HEK293T (cell line): ENCODE data around the gene IRAG1.

Experiments
- CTCF ChIA-PET: fragments of 350-600 bp; formaldehyde crosslinking; extraction: SDS; loops from one replicate; lab custom pipeline; 2021; ENCODE audit warnings: antibody characterized with exemption, inconsistent platforms; lab: Yijun Ruan, JAX
- POLR2A ChIA-PET: fragments of 350-600 bp; formaldehyde crosslinking; extraction: SDS; loops from one replicate; lab custom pipeline; 2020; ENCODE audit warnings: antibody characterized with exemption, inconsistent platforms; lab: Yijun Ruan, JAX
- DNase-seq: peaks from one replicate; pipeline ENCODE4 v3.0.0; 2012; ENCODE audit warnings: mixed read lengths; ENCODE audit errors: extremely low spot score
- ARNT ChIP-seq: fragments of 450-650 bp; IDR thresholded peaks from 2 replicates; pipeline ENCODE4 v1.6.1; 2017; ENCODE audit warnings: mild to moderate bottlenecking
- BHLHE40 ChIP-seq: fragments of 450-650 bp; IDR thresholded peaks from 2 replicates; pipeline ENCODE4 v1.6.1; 2016; ENCODE audit warnings: mild to moderate bottlenecking, moderate library complexity, borderline replicate concordance
- CTBP1 ChIP-seq: fragments of 450-650 bp; IDR thresholded peaks from 2 replicates; pipeline ENCODE4 v1.6.1; 2016; ENCODE audit warnings: borderline replicate concordance
- ELF4 ChIP-seq: fragments of 450-650 bp; IDR thresholded peaks from 2 replicates; pipeline ENCODE4 v1.6.1; 2017; ENCODE audit warnings: antibody characterized with exemption
- FOXA1 ChIP-seq: fragments of 450-650 bp; IDR thresholded peaks from 2 replicates; pipeline ENCODE4 v1.6.1; 2016; ENCODE audit warnings: mild to moderate bottlenecking
- FOXK2 ChIP-seq: fragments of 450-650 bp; IDR thresholded peaks from 2 replicates; pipeline ENCODE4 v1.6.1; 2016; ENCODE audit warnings: mild to moderate bottlenecking
- FOXM1 ChIP-seq: fragments of 450-650 bp; IDR thresholded peaks from 2 replicates; pipeline ENCODE4 v1.6.1; 2017; ENCODE audit warnings: mild to moderate bottlenecking, borderline replicate concordance
- HDGF ChIP-seq: fragments of 450-650 bp; IDR thresholded peaks from 2 replicates; pipeline ENCODE4 v1.6.1; 2017; ENCODE audit warnings: antibody characterized with exemption, borderline replicate concordance
- L3MBTL2 ChIP-seq: fragments of 450-650 bp; conservative IDR thresholded peaks from 2 replicates; pipeline ENCODE4 v1.6.1; 2016; ENCODE audit warnings: mild to moderate bottlenecking
- LEF1 ChIP-seq: fragments of 450-650 bp; IDR thresholded peaks from 2 replicates; pipeline ENCODE4 v1.6.1; 2017; ENCODE audit warnings: mild to moderate bottlenecking, borderline replicate concordance
- NFRKB ChIP-seq: fragments of 450-650 bp; IDR thresholded peaks from 2 replicates; pipeline ENCODE4 v1.6.1; 2016; ENCODE audit warnings: mild to moderate bottlenecking, moderate library complexity
- SP1 ChIP-seq: fragments of 450-650 bp; IDR thresholded peaks from 2 replicates; pipeline ENCODE4 v1.6.1; 2017
- SUZ12 ChIP-seq: fragments of 450-650 bp; IDR thresholded peaks from 2 replicates; pipeline ENCODE4 v1.6.1; 2016; ENCODE audit warnings: mild to moderate bottlenecking
- TARDBP ChIP-seq: fragments of 450-650 bp; IDR thresholded peaks from 2 replicates; pipeline ENCODE4 v1.6.1; 2016
- ZNF384 ChIP-seq: fragments of 450-650 bp; IDR thresholded peaks from 2 replicates; pipeline ENCODE4 v1.6.1; 2016
- TF ChIP-seq, protein P1 (sequence below): fragments of 450-650 bp; IDR thresholded peaks from 2 replicates; pipeline ENCODE4 v1.6.1; 2016

IRAG1 gene

GRCh38 chr11:10728789-10729472, 35.4 kb upstream of the IRAG1 start:
- CTCF ChIA-PET: interaction anchor here (0.5 kb wide), 1 partner anchor 1352 kb away, joined by 3 read pairs; no protein-coding TSS in a partner anchor
- POLR2A ChIA-PET: no interaction called here
- TF ChIP-seq FOXK2 (no peak), ARNT (no peak), BHLHE40 (no peak), ZNF384 (no peak), FOXA1 (no peak), NFRKB (no peak), ELF4 (no peak), TARDBP (no peak), SP1 (no peak), FOXM1 (no peak), L3MBTL2 (no peak), SUZ12 (no peak), LEF1 (no peak), HDGF (no peak), CTBP1 (no peak)
- TF ChIP-seq, protein P1, sequence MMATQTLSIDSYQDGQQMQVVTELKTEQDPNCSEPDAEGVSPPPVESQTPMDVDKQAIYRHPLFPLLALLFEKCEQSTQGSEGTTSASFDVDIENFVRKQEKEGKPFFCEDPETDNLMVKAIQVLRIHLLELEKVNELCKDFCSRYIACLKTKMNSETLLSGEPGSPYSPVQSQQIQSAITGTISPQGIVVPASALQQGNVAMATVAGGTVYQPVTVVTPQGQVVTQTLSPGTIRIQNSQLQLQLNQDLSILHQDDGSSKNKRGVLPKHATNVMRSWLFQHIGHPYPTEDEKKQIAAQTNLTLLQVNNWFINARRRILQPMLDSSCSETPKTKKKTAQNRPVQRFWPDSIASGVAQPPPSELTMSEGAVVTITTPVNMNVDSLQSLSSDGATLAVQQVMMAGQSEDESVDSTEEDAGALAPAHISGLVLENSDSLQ: no peak
- DNase-seq: no peak

- DNase-seq: no peak
- TF ChIP-seq TARDBP (no peak), BHLHE40 (no peak), FOXM1 (no peak), NFRKB (no peak), FOXA1 (no peak), ZNF384 (no peak), L3MBTL2 (no peak), SP1 (no peak), FOXK2 (no peak), CTBP1 (no peak), SUZ12 (no peak)
- TF ChIP-seq, protein P1: no peak
- POLR2A ChIA-PET: no interaction called here
- CTCF ChIA-PET: interaction anchor here (1.8 kb wide), 1 partner anchor 74 kb away, joined by 5 read pairs; no protein-coding TSS in a partner anchor
These were observed 34.6 kb upstream of the IRAG1 start for GRCh38 chr11:10728154-10728553.

DNA sequence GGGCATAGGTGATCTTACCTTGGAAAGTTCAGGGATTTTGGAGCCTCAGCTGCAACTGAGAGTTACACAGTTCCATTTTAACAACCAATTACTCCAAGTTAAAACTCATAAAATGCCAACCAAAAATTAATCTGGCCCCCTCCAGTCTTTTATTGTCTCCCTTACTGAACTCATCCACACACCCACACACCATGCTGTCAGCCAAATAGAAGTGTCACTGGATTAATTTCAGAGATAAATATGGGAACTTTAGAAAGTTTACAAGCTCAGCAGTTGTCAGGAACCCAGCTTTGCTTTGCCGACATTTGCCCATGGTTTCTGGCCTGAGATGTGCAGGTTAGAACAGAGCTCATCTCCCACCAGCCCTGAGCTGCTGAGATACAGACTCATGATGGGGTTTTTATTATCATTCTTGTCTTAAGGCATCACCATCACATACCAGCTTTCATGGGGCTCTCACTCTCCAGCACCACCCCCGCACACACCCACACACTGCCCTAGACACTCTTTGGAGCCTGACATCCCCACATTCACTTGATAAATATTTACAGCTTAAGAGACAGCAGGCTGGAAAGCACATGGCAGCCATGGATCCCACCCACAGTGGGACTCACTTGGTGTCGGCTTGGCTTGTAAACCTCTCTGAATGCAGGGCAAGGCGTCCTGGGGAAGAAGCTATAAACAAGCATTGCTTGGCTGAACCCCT, 33.7 kb upstream of the IRAG1 start:
- no peak for DNase-seq
- ChIA-PET CTCF (interaction anchor here (1.0 to 1.8 kb wide), 2 partner anchors 73 to 361 kb away, joined by 3 to 5 read pairs; no protein-coding TSS in a partner anchor), POLR2A (no interaction called here)
- TF ChIP-seq ELF4: no peak
- TF ChIP-seq FOXM1: no peak
- no peak for TF ChIP-seq TARDBP

DNA sequence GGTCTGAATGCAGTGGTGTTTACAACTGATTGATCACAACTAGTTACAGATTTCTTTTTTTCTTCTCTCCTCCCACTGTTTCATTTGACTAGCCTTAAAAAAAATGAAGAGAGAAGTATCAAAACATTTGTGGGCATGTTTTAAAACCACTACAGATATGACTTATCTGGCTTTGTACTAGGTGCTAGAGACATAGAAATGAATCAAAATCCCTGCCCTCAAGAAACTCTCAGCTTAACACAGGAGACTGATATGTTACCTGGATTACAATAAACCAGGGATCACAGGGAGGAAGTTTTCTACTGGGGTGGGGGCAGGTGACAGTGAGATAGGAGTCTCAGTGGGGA, 32.3 kb upstream of the IRAG1 start:
- POLR2A ChIA-PET: no interaction called here
- no peak for DNase-seq
- CTCF ChIA-PET: no interaction called here

GRCh38 chr11:10725114-10725906, 31.8 kb upstream of the IRAG1 start:
- ChIA-PET CTCF (no interaction called here), POLR2A (no interaction called here)
- TF ChIP-seq SUZ12 (no peak), ELF4 (no peak), ARNT (no peak), ZNF384 (no peak), FOXM1 (no peak), FOXA1 (no peak), CTBP1 (no peak), TARDBP (no peak), HDGF (no peak), NFRKB (no peak), LEF1 (no peak), SP1 (no peak), BHLHE40 (no peak), L3MBTL2 (no peak), FOXK2 (no peak)
- TF ChIP-seq, protein P1: no peak
- no peak for DNase-seq

More for the DNA sequence above, 32.3 kb upstream of the IRAG1 start:
- TF ChIP-seq FOXM1: no peak
- no peak for TF ChIP-seq HDGF
- no peak for TF ChIP-seq FOXK2
- no peak for TF ChIP-seq CTBP1
- no peak for TF ChIP-seq LEF1
- no peak for TF ChIP-seq SUZ12
- no peak for TF ChIP-seq TARDBP
- no peak for TF ChIP-seq L3MBTL2
- no peak for TF ChIP-seq ELF4
- no peak for TF ChIP-seq FOXA1
- TF ChIP-seq BHLHE40: no peak
